IPS DF 6.9 (cell line): ENCODE data around the gene PWWP3B.
A peak's percentile ranks its signal among the peaks of the same experiment; 100 is the strongest.
"Not testable (repeated sequence)": the region's sequence is repeated elsewhere in the genome, so short reads cannot be mapped to it uniquely, and the experiment has no call there.

Source experiments
- DNase-seq: peaks from one replicate; pipeline ENCODE4 v3.0.0-alpha.2; 2013; ENCODE audit warnings: low read depth, low spot score
- H3K27ac ChIP-seq: one replicate; pipeline ENCODE4 v1.5.1; 2013; ENCODE audit warnings: low read length, control low read depth
- H3K27me3 ChIP-seq: 2 replicates; pipeline ENCODE4 v1.6.1; 2013; ENCODE audit warnings: mild to moderate bottlenecking, low read length; ENCODE audit not compliant: control insufficient read depth, insufficient read depth
- H3K36me3 ChIP-seq: 2 replicates; pipeline ENCODE4 v1.6.1; 2013; ENCODE audit warnings: low read length; ENCODE audit not compliant: control insufficient read depth, insufficient read depth
- H3K4me1 ChIP-seq: 2 replicates; pipeline ENCODE4 v1.6.1; 2013; ENCODE audit warnings: low read length; ENCODE audit not compliant: control insufficient read depth, insufficient read depth
- H3K4me3 ChIP-seq: 2 replicates; pipeline ENCODE4 v1.5.1; 2013; ENCODE audit warnings: mild to moderate bottlenecking, low read length
- H3K9me3 ChIP-seq: 2 replicates; pipeline ENCODE4 v1.6.1; 2013; ENCODE audit warnings: low read length, inconsistent platforms; ENCODE audit not compliant: control insufficient read depth, insufficient read depth
- WGBS: extraction: QIAGEN DNeasy Blood & Tissue Kit; methylation state at CpG from one replicate; pipeline ENCODE4 v1.1.7; 2013; ENCODE audit warnings: mixed read lengths, missing lambda C conversion rate; ENCODE audit not compliant: insufficient read length, insufficient coverage; 5-methylcytosine and 5-hydroxymethylcytosine counted together

PWWP3B gene

DNA sequence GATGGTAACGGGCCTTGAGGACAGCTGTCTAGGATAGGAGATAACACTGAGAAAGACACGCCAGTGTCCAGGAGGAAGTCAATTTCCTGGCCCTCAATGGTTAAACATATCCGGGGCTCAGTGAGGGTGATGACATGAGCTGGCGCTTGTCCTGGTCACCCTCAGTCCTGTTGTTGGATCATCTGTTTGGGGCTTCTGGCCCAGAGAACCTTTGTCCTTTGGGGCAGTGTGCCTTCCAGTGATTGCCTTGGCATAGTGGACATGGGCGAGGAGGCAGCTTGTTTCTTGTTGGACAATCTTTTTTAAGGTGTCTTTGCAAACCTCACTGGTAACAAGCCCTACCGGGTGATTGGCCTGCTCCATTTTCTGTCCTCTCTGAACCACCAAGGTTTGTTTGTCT, 15.6 kb downstream of the PWWP3B start:
- WGBS, result no CpG with 5 or more reads among the region's 6 CpGs
- H3K4me1 ChIP-seq, H3K4me3 ChIP-seq, H3K27me3 ChIP-seq, DNase-seq, H3K27ac ChIP-seq, H3K9me3 ChIP-seq, H3K36me3 ChIP-seq: not testable (repeated sequence)

DNA sequence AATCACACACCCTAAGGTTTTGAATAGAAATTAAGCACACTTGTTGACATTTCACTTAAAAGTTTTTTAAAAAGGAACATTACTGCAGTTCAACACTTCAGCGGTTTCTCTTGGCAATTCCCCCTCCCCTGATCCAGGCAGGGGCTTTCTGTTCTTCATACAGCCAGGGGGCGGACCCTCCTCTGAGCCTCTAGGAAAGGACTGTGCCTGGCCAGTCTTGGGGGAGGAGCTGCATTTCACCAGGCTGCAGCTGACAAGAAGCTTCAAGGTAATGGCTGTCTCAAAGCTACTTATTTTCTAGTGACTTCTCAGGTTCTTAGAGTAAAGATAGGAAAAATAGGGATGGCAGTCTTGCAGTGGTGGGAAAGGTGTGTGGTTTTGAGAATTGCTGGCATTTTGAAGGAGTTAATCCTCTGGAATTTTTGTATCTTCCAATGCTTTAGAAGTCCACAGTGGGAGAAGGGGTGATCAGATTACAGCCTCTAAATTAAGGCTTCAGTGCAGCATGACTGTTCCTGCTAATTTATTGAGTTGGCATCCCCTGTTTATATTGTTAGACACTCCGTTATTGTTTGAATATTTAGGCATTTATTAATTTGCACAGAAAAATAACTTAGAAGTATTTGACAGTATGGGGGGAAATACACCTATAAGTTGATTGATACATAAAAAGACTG, 33.5 kb downstream of the PWWP3B start:
- WGBS, result no CpG with 5 or more reads among the region's 3 CpGs
- no peak overlapping the region for H3K4me3 ChIP-seq
- H3K27ac ChIP-seq, result no peak overlapping the region
- H3K36me3 ChIP-seq, result no peaks in the 10 kb centered on the region
- H3K4me1 ChIP-seq, result no peaks in the 10 kb centered on the region
- no peaks in the 10 kb centered on the region for H3K9me3 ChIP-seq
- no peaks in the 10 kb centered on the region for H3K27me3 ChIP-seq
- peak; percentile 5 for DNase-seq

DNA sequence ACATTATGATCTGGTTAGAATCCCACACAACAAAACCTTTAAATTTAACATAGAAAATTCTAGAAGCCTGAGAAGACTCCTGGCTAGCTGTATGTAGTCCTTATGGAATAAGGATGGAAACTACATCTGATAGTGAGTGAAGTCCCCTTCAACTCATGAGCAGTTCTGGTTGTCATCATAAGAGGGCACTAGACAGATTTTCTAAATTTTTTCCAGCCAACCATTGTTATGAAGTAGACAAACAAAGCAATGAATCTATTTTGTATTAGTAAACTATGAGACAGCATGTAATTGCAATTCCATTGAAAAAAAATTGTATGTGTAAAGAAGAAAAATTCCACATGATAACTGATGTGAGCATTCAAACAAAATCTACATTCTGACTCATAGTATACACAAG, 35.2 kb downstream of the PWWP3B start:
- Histone ChIP-seq H3K27me3 (no peaks in the 10 kb centered on the region), H3K9me3 (no peaks in the 10 kb centered on the region), H3K4me1 (no peaks in the 10 kb centered on the region), H3K4me3 (no peak overlapping the region), H3K27ac (no peak overlapping the region), H3K36me3 (no peaks in the 10 kb centered on the region)
- no peak for DNase-seq

DNA sequence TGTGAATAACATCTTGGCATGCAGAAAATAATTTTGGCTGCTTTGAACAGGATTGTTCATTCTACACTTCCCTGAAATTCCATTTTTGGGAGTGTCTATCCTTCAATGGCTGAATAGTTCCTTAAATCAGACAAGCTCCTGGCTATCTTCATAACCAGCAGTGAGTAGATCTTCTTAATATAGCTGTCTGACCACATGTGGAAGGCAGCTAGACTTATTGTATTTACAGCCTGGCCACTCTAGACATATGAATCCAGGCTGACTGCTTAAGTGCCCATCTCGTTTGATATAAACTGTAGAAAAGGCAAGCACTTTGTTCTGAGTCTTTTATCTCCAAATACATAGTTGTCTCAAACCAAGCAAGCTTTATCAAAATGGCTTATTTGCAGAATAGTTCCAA, 40.0 kb downstream of the PWWP3B start:
- no peaks in the 10 kb centered on the region for H3K36me3 ChIP-seq
- DNase-seq, result no peak
- H3K4me3 ChIP-seq, result no peak overlapping the region
- no peak overlapping the region for H3K27ac ChIP-seq
- H3K9me3 ChIP-seq, result no peaks in the 10 kb centered on the region
- WGBS, result no CpG with 5 or more reads among the region's 1 CpG
- H3K27me3 ChIP-seq, result no peaks in the 10 kb centered on the region
- no peaks in the 10 kb centered on the region for H3K4me1 ChIP-seq
